Globus pallidus (tissue), 1 donor: Measurements from ENCODE around the gene HS3ST3B1.

ENCODE experiments used
- DNase-seq: peaks from one replicate; pipeline ENCODE4 v3.0.0-alpha.2; 2015; ENCODE audit warnings: low spot score

The HS3ST3B1 gene

GRCh38 chr17:14321476-14321949 is 20.6 kb downstream of the HS3ST3B1 start:
- no peak for DNase-seq

- no peak for DNase-seq
Measured at GRCh38 chr17:14321980-14322776, 21.3 kb downstream of the HS3ST3B1 start.

- no peak for DNase-seq
Measured at GRCh38 chr17:14323522-14323981, 22.7 kb downstream of the HS3ST3B1 start.

- DNase-seq, result no peak
Measured at GRCh38 chr17:14325618-14326167, 24.8 kb downstream of the HS3ST3B1 start.

- DNase-seq, result no peak
Measured at GRCh38 chr17:14329900-14330491, 29.1 kb downstream of the HS3ST3B1 start.

- no peak for DNase-seq
Measured at GRCh38 chr17:14330492-14330962, 29.6 kb downstream of the HS3ST3B1 start.

- no peak for DNase-seq
Measured at GRCh38 chr17:14331225-14331981, 30.5 kb downstream of the HS3ST3B1 start.

GRCh38 chr17:14331982-14332298 is 31.1 kb downstream of the HS3ST3B1 start:
- no peak for DNase-seq

GRCh38 chr17:14332331-14332730 is 31.4 kb downstream of the HS3ST3B1 start:
- DNase-seq, result no peak

GRCh38 chr17:14333506-14333905 is 32.6 kb downstream of the HS3ST3B1 start:
- DNase-seq, result no peak

- DNase-seq, result no peak
Measured at GRCh38 chr17:14334276-14334840, 33.5 kb downstream of the HS3ST3B1 start.

GRCh38 chr17:14334919-14335318 is 34.0 kb downstream of the HS3ST3B1 start:
- DNase-seq, result no peak

- no peak for DNase-seq
Measured at GRCh38 chr17:14336418-14336817, 35.5 kb downstream of the HS3ST3B1 start.

GRCh38 chr17:14337596-14338079 is 36.8 kb downstream of the HS3ST3B1 start:
- no peak for DNase-seq

- DNase-seq, result no peak
Measured at GRCh38 chr17:14340857-14341754, 40.2 kb downstream of the HS3ST3B1 start.

GRCh38 chr17:14341866-14342265 is 41.0 kb downstream of the HS3ST3B1 start:
- DNase-seq, result no peak

GRCh38 chr17:14346801-14347200 is 45.9 kb downstream of the HS3ST3B1 start:
- no peak for DNase-seq

- no peak for DNase-seq
Measured at GRCh38 chr17:14351493-14351892, 50.6 kb downstream of the HS3ST3B1 start.

- DNase-seq, result no peak
Measured at GRCh38 chr17:14352136-14352535, 51.3 kb downstream of the HS3ST3B1 start.

- DNase-seq, result no peak
Measured at GRCh38 chr17:14353861-14354474, 53.1 kb downstream of the HS3ST3B1 start.
